DOHH2 (cell line): ENCODE data around the gene PLA2G4F.

Source experiments
- H3F3A ChIP-seq: fragments of 200-600 bp; sonication (generic), shearing (Covaris generic); 2 replicates; pipeline ENCODE4 v1.6.0; 2016; ENCODE audit warnings: antibody characterized with exemption, mild to moderate bottlenecking; ENCODE audit not compliant: control insufficient read depth, insufficient read depth
- H3K27ac ChIP-seq: fragments of 200-600 bp; sonication (generic); 2 replicates; pipeline ENCODE4 v1.5.1; 2014; ENCODE audit warnings: low read depth, mild to moderate bottlenecking, low read length, moderate library complexity
- H3K27me3 ChIP-seq: fragments of 200-600 bp; sonication (generic); 2 replicates; pipeline ENCODE4 v1.6.1; 2014; ENCODE audit warnings: mild to moderate bottlenecking, low read length, mixed read lengths; ENCODE audit not compliant: control insufficient read depth
- H3K36me3 ChIP-seq: fragments of 200-600 bp; sonication (generic); 2 replicates; pipeline ENCODE4 v1.6.1; 2014; ENCODE audit warnings: mild to moderate bottlenecking, low read length, moderate library complexity, mixed read lengths; ENCODE audit not compliant: control insufficient read depth
- H3K4me1 ChIP-seq: fragments of 200-600 bp; sonication (generic); 2 replicates; pipeline ENCODE4 v1.6.1; 2014; ENCODE audit warnings: mild to moderate bottlenecking, low read length, mixed read lengths; ENCODE audit not compliant: control insufficient read depth
- H3K4me2 ChIP-seq: fragments of 200-600 bp; sonication (generic); 2 replicates; pipeline ENCODE4 v1.6.0; 2014; ENCODE audit warnings: mild to moderate bottlenecking, low read length, moderate library complexity
- H3K4me3 ChIP-seq: fragments of 200-600 bp; sonication (generic); 2 replicates; pipeline ENCODE4 v1.5.1; 2014; ENCODE audit warnings: mild to moderate bottlenecking, low read length, mixed read lengths
- H3K79me2 ChIP-seq: fragments of 200-600 bp; sonication (generic); 2 replicates; pipeline ENCODE4 v1.6.1; 2014; ENCODE audit warnings: mild to moderate bottlenecking, low read length, mixed read lengths; ENCODE audit not compliant: control insufficient read depth
- H3K9me2 ChIP-seq: fragments of 200-600 bp; sonication (generic); replicated peaks from 2 replicates; pipeline ENCODE4 v1.6.1; 2014; ENCODE audit warnings: mild to moderate bottlenecking, low read length, mixed read lengths; ENCODE audit not compliant: control insufficient read depth
- H3K9me3 ChIP-seq: fragments of 200-600 bp; sonication (generic); 2 replicates; pipeline ENCODE4 v1.6.1; 2014; ENCODE audit warnings: antibody characterized with exemption, low read length, mixed read lengths; ENCODE audit not compliant: control insufficient read depth, insufficient read depth
- H4K20me1 ChIP-seq: fragments of 200-600 bp; sonication (generic); 2 replicates; pipeline ENCODE4 v1.6.0; 2014; ENCODE audit warnings: low read depth, mild to moderate bottlenecking, antibody characterized with exemption, low read length, moderate library complexity; ENCODE audit not compliant: control insufficient read depth, insufficient read depth
- CTCF ChIP-seq: fragments of 200-600 bp; sonication (generic); IDR thresholded peaks from one replicate; pipeline ENCODE4 v1.5.1; 2014; ENCODE audit warnings: antibody characterized with exemption, mild to moderate bottlenecking, low read depth, low read length; ENCODE audit not compliant: poor library complexity, severe bottlenecking
- EZH2phosphoT487 ChIP-seq: fragments of 200-600 bp; sonication (generic); IDR thresholded peaks from 2 replicates; pipeline ENCODE4 v1.6.1; 2017; ENCODE audit warnings: borderline replicate concordance, mild to moderate bottlenecking, antibody characterized with exemption, low read length, moderate library complexity, mixed read lengths

Gene PLA2G4F

GRCh38 chr15:42137461-42138261 is 18.8 kb downstream of the PLA2G4F start:
- Histone ChIP-seq H3K36me3 (no peaks in the 10 kb centered on the region), H3K27ac (no peak overlapping the region), H3K9me2 (no peaks in the 10 kb centered on the region), H3K27me3 (peaks cover 3% of the 10 kb centered on the region; the same call in 1 of the 2 replicates), H3K9me3 (no peaks in the 10 kb centered on the region), H3F3A (no peaks in the 10 kb centered on the region), H3K4me3 (no peak overlapping the region), H3K79me2 (no peaks in the 10 kb centered on the region), H3K4me2 (no peak overlapping the region), H3K4me1 (no peaks in the 10 kb centered on the region), H4K20me1 (no peaks in the 10 kb centered on the region)
- TF ChIP-seq EZH2phosphoT487, result no peak
- peak; percentile 72 for TF ChIP-seq CTCF

GRCh38 chr15:42136513-42136912 is 19.9 kb downstream of the PLA2G4F start:
- no peak overlapping the region for H3K4me2 ChIP-seq
- H3K79me2 ChIP-seq, result no peaks in the 10 kb centered on the region
- H3F3A ChIP-seq, result no peaks in the 10 kb centered on the region
- H3K4me1 ChIP-seq, result no peaks in the 10 kb centered on the region
- H3K4me3 ChIP-seq, result no peak overlapping the region
- H3K36me3 ChIP-seq, result no peaks in the 10 kb centered on the region
- H3K27ac ChIP-seq, result no peak overlapping the region
- no peaks in the 10 kb centered on the region for H4K20me1 ChIP-seq
- peaks cover 6% of the 10 kb centered on the region for H3K27me3 ChIP-seq
- TF ChIP-seq CTCF (no peak), EZH2phosphoT487 (no peak)
- H3K9me2 ChIP-seq, result no peaks in the 10 kb centered on the region
- no peaks in the 10 kb centered on the region for H3K9me3 ChIP-seq

GRCh38 chr15:42135351-42135750 is 21.1 kb downstream of the PLA2G4F start:
- no peaks in the 10 kb centered on the region for H3K9me3 ChIP-seq
- no peaks in the 10 kb centered on the region for H3K36me3 ChIP-seq
- H3F3A ChIP-seq, result no peaks in the 10 kb centered on the region
- H3K27ac ChIP-seq, result no peak overlapping the region
- TF ChIP-seq EZH2phosphoT487 (no peak), CTCF (no peak)
- no peaks in the 10 kb centered on the region; the same call in 1 of the 2 replicates for H3K4me1 ChIP-seq
- H3K9me2 ChIP-seq, result no peaks in the 10 kb centered on the region
- H3K27me3 ChIP-seq, result peaks cover 17% of the 10 kb centered on the region
- H4K20me1 ChIP-seq, result no peaks in the 10 kb centered on the region
- no peak overlapping the region for H3K4me3 ChIP-seq
- H3K4me2 ChIP-seq, result no peak overlapping the region
- H3K79me2 ChIP-seq, result no peaks in the 10 kb centered on the region
